Measurements from ENCODE around the gene CFAP91.

The CFAP91 gene

DNA sequence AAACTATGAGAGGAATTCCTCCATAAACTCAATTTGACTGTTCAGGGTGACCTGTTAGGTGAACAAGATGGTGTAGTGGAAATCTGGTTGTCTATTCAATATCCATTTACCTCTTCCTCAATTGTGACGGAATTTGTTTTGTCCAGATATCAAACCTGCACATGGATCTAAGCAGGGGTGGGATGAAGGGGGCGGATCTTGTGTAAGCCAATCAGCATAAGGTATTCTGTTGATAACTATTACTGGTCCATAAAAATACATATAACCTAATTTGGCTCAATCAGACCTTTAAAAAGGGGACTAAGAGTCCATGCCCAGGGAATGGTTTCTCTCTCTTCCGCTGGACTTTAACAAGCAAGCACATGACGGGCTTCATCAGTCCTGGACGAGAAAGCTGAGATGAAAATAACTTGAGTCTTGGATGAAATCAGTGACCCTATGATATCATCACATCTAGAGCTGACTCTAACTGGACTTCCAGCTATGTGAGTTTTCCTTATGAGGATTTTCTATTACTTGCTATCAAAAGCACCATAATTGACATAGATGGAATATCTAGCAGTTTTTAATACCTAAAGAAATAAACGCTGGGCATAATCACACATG, 36.8 kb upstream of the CFAP91 start:
- DNase-seq: no peak
- no peaks in the 10 kb centered on the region for H3K9me3 ChIP-seq
- peaks cover 29% of the 10 kb centered on the region for H3K36me3 ChIP-seq
- H3K4me1 ChIP-seq: peaks cover 26% of the 10 kb centered on the region
- no peak for TF ChIP-seq CTCF (IDR thresholded peaks at IDR 0.05; ENCODE audit: low read depth, low read length)
- no peaks in the 10 kb centered on the region for H3K27me3 ChIP-seq
- H3K4me3 ChIP-seq (ENCODE audit: low read depth, low read length): no peak overlapping the region

GRCh38 chr3:119669906-119670570, 32.8 kb upstream of the CFAP91 start:
- H3K9me3 ChIP-seq: no peaks in the 10 kb centered on the region
- peaks cover 67% of the 10 kb centered on the region for H3K36me3 ChIP-seq
- H3K4me1 ChIP-seq: peaks cover 4% of the 10 kb centered on the region; the same call in 1 of the 2 replicates
- H3K4me3 ChIP-seq (ENCODE audit: low read depth, low read length): no peak overlapping the region
- DNase-seq: no peak
- H3K27me3 ChIP-seq: no peaks in the 10 kb centered on the region
- TF ChIP-seq CTCF (IDR thresholded peaks at IDR 0.05; ENCODE audit: low read depth, low read length): no peak

DNA sequence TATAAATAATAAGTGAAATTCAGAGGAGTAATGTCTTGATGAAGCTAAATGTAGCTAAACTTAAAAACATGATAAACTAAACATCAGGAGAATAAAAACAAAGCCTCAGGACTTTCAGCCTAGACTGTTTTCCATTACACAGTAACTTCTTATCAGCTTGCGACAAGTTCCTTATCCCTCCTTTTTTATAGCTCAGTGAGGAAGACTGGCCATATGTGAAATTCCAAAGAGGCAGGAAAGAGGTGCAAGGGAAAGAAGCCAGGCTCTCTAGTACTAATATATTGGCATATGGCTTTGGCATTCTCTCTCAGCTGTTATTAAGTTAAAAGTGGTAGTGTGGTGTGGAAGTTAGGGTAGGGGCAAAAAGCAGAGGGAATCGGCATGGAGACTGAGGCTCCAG, 30.0 kb upstream of the CFAP91 start:
- H3K4me1 ChIP-seq: peaks cover 19% of the 10 kb centered on the region
- H3K9me3 ChIP-seq: no peaks in the 10 kb centered on the region
- no peak overlapping the region for H3K4me3 ChIP-seq (ENCODE audit: low read depth, low read length)
- DNase-seq: no peak
- H3K36me3 ChIP-seq: peaks cover 73% of the 10 kb centered on the region
- TF ChIP-seq CTCF (IDR thresholded peaks at IDR 0.05; ENCODE audit: low read depth, low read length): no peak
- no peaks in the 10 kb centered on the region for H3K27me3 ChIP-seq

- DNase-seq: no peak
- Histone ChIP-seq H3K27me3 (no peaks in the 10 kb centered on the region), H3K4me3 (ENCODE audit: low read depth, low read length) (no peak overlapping the region), H3K36me3 (peaks cover 66% of the 10 kb centered on the region), H3K9me3 (no peaks in the 10 kb centered on the region), H3K4me1 (peaks cover 19% of the 10 kb centered on the region)
- TF ChIP-seq CTCF (IDR thresholded peaks at IDR 0.05; ENCODE audit: low read depth, low read length): no peak
Observed at GRCh38 chr3:119673875-119674274, 28.9 kb upstream of the CFAP91 start.

GRCh38 chr3:119675188-119675874, 27.5 kb upstream of the CFAP91 start:
- Histone ChIP-seq H3K27me3 (no peaks in the 10 kb centered on the region), H3K36me3 (peaks cover 52% of the 10 kb centered on the region), H3K9me3 (no peaks in the 10 kb centered on the region), H3K4me1 (peaks cover 16% of the 10 kb centered on the region), H3K4me3 (ENCODE audit: low read depth, low read length) (peak overlapping the region; percentile 92)
- TF ChIP-seq CTCF (IDR thresholded peaks at IDR 0.05; ENCODE audit: low read depth, low read length): no peak
- DNase-seq: no peak

DNA sequence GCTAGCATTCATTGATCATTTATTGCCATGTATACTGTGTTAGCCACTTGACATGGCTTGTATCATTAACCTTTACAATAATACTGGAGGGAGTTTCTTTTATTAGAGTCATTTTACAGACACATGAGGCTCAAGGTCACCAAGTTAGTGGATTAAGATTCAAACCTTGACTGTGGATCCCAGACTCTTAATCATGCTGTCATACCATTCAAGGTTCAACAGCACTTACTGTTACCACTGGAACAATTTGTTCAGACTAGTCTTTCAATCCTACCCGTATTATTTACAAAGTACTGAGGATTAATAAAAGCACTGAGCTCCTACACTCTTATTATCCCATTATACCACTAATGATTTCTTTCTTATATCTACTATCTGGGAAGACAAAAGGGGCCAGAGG, 26.8 kb upstream of the CFAP91 start:
- Histone ChIP-seq H3K36me3 (peaks cover 46% of the 10 kb centered on the region), H3K4me3 (ENCODE audit: low read depth, low read length) (peak overlapping the region; percentile 92), H3K9me3 (no peaks in the 10 kb centered on the region), H3K27me3 (no peaks in the 10 kb centered on the region), H3K4me1 (peaks cover 16% of the 10 kb centered on the region)
- no peak for DNase-seq
- TF ChIP-seq CTCF (IDR thresholded peaks at IDR 0.05; ENCODE audit: low read depth, low read length): no peak

Measured in BE2C (cell line).